ENCODE results near the gene APBB3.

DNA sequence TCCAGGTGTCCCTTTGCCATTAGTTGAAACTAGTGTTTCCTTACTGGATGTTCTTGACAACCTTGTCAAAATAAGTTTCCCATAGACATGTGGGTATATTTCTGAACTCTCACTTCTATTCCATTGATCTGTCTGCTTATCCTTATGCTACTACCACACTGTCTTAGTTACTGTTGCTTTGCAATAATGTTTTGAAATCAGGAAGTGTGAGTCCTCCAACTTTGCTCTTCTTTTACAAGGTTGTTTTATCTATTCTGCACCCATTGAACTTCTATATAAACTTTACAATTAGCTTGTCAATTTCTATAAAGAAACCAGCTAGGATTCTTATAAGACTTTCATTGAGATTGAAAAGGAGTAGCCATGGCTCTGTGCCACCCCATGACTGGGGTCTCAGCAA is 44.3 kb upstream of the APBB3 start:
- TF ChIP-seq ZNF70 (CRISPR knock-in tag; IDR thresholded peaks at IDR 0.05) (no peak), CSDC2 (CRISPR knock-in tag; IDR thresholded peaks at IDR 0.05) (no peak)

Measured in SK-N-SH treated with all-trans-retinoic acid at 6 μM for 48 hours (cell line).